Fibroblast of the conjunctiva (primary cell): Measurements from ENCODE around the gene NUP98.

Experiments
- DNase-seq: peaks from one replicate; pipeline ENCODE4 v3.0.0-alpha.2; 2010; ENCODE audit warnings: low read depth

Gene NUP98

DNA sequence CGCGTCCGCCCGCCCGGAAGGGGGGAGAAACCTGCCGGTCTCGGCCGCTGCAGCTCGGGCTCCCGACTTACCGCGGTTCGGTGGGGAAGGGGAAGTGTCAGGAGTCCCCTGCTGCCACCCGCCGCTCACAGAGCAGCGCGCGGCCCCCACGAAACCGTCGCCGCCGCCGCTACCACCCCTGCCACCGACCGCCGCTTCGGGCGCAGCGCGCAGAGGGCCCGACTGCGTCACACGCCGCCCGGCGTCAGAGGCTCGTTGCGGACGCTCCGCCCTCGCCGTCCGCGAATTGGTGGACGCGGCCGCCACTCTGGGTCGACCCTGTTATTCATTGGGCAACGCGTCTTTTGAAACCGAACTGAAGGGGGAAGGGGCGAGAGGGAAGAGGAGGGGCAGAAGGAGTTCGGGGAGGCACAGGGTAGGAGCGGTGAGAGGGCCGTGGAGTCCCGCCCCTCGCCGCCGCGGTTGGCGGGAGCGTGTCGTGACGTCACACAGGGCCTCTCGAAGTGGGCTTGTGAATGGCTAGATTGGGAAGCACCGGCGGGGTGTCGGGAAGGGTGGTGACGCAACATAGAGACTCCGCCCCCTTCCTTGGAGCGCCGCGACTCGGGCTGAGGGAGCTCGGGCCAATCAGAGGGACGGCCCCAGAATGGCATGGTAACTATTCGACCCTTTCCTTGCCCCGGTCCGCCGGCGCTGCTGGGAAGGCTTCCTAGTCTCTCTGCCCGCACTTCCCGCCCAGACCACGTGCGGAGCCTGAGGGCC lies at the start of gene NUP98:
Gene NUP98, minus strand, starts transcription at position 226 of the 762 bp plus-strand sequence. CDS start 15,437 bp downstream, outside the sequence.
- DNase-seq = peak; percentile 100

DNA sequence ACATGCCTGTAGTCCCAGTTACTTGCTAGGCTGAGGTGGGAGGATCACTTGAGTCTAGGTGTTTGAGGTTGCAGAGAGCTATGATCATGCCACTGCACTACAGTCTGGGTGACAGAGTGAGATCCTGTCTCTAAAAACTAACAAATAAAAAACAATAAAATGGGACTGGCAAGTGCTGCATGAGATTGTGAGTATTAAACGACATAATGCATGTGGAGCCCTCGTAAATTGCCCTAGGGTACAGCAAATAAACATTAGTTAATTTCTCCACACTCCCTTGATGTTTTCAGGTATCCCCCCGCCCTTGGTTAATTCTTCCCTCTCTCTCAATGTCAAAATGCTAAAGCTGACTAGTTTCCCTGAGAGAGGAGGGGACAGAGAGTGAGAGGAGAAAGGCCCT lies 48.3 kb upstream of the NUP98 start:
- no peak for DNase-seq

GRCh38 chr11:3845246-3845645 lies 47.9 kb upstream of the NUP98 start:
- no peak for DNase-seq

DNA sequence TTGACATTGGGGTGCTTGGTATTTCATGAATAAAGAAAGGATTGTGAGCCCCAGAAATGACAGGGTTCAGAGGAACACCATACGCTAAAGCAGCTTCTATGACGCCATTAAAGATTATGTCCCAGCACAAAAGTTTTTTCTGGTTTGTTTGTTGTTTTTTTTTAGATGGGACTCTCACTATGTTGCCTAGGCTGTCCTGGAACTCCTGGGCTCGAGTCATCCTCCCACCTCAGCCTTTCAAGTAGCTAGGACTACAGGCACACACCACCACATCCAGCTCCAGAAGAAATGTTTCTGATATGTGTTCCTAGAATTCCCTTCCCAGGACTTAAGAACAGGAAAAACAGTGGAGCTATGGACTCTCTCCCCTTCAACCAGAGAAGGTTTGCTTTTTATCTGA lies 46.0 kb upstream of the NUP98 start:
- no peak for DNase-seq

GRCh38 chr11:3841426-3842350 lies 44.3 kb upstream of the NUP98 start:
- peak; percentile 75 for DNase-seq

GRCh38 chr11:3840870-3841425 lies 43.6 kb upstream of the NUP98 start, which contains the start of gene RHOG:
Gene RHOG, minus strand, starts transcription at chr11:3840959. Its CDS starts 12,821 bp downstream, at chr11:3828138.
- peak; percentile 77 for DNase-seq

DNA sequence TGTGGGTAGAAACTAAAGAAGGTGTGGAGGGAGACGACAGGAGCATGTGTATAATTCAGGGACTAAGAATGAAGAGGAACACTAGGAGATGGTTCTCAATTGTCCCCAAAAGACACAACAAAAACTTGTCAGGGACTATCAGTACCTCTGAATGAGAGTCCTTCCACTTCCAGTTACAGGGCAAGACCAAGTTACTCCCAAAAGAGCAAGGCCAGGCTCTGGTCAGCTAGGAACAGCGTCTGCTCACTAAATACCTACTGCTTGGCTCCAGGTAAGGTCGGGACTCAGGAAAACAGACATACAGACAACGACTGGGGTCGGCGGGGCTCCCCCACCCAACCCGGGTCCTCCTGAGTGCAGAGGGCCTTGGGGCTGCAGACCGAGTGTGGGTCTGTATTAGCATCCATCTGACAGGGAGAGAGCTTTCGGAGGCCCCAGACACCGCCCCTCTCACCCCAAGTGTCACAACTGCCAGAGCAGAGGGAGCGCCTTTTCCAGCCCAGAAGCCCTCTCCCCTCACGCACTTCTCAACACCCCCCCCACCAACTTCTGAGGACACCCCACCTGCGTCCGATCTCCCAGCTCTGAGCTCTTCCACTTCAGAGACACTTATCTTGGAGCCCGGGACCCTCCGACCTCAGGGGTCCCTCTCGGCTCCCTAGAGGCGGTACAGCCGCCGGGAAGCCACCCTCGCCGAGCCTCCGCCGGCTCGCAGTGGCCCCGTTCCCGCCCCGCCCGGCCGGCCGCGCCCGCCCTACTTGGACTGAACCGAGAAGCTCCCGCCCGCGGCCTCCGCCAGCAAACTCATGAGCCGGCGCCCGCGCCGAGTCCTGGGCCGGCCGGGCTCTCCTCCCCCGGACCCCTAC lies 42.9 kb upstream of the NUP98 start:
- no peak for DNase-seq

GRCh38 chr11:3838504-3838903 lies 41.1 kb upstream of the NUP98 start:
- no peak for DNase-seq

DNA sequence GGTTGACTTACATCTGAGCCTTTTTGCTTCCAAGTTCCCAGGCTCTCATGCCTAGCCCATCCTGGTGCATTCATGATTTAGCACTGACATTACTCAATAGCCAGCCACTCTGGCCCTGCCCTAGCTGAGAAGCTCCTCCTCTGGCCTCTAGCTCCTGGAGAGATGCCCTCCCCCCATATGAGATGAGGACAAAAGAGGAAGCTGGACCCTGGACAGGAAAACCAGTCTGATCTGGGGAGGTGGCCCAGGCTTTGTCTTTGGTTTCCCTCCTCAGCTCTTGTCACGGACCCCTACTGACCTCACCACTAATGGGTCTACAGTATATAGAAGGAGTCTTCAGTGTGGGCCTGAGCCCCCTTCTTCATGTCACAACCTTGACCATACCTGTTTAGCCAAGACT lies 40.4 kb upstream of the NUP98 start:
- no peak for DNase-seq

- no peak for DNase-seq
These were observed 39.5 kb upstream of the NUP98 start for GRCh38 chr11:3836903-3837302.

- no peak for DNase-seq
These were observed 38.4 kb upstream of the NUP98 start for GRCh38 chr11:3835751-3836150.

DNA sequence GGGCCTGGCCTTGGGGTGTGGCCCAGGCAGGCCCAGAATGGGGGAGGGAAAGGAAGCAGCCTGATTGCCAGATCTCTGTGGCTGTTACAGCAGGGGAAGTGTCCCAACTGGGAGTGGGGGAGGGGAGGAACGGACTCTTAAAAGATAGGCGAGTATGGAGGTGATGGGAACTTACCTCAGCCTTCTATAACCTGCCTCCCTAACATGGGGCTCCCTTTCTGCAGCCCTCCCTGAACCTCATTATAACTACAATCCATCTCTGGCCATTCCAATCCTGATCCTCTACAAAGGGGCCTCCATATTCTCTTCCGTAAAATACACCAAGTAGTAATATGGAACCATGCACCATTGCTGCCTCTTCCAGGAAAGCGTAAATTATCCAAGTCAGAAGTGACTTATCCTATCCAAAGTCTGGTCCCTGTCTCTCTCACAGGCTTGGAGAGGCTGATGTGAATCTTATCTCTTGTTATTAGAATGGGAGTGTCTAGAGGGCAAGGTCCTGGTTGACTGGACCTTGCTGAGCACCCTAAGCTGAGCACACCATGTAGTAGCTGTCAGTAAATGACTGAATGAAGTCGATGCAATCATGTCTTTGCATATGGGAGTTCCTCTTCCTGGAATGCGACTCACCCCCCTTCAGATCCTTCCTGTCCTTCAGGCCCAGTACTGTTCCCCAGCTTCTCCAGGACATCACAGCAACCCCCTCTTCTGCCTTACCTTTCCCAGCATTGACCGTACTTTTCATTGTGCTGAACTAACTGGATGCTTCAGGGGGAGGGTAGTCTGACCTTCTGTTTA lies 37.5 kb upstream of the NUP98 start:
- DNase-seq = no peak

GRCh38 chr11:3834349-3834663 lies 37.0 kb upstream of the NUP98 start:
- DNase-seq = no peak

- no peak for DNase-seq
These were observed 36.1 kb upstream of the NUP98 start for GRCh38 chr11:3833449-3833848.

DNA sequence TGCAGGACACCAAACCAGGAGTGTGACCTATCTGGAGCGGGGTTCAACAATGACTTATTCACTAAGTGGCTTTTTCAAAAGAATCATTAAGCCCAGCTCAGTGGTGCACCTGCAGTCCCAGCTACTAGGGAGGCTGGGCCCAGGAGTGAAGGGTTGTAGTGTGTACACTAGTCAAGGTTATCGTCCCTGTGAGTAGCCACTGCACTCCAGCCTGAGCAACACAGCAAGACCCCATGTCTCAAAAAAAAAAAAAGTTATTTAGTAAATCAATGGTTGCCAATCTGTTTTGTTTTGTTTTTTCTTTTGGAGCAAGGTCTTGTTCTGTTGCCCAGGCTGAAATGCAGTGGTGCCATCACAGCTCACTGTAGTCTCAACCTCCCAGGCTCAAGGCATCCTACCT lies 35.5 kb upstream of the NUP98 start:
- no peak for DNase-seq

DNA sequence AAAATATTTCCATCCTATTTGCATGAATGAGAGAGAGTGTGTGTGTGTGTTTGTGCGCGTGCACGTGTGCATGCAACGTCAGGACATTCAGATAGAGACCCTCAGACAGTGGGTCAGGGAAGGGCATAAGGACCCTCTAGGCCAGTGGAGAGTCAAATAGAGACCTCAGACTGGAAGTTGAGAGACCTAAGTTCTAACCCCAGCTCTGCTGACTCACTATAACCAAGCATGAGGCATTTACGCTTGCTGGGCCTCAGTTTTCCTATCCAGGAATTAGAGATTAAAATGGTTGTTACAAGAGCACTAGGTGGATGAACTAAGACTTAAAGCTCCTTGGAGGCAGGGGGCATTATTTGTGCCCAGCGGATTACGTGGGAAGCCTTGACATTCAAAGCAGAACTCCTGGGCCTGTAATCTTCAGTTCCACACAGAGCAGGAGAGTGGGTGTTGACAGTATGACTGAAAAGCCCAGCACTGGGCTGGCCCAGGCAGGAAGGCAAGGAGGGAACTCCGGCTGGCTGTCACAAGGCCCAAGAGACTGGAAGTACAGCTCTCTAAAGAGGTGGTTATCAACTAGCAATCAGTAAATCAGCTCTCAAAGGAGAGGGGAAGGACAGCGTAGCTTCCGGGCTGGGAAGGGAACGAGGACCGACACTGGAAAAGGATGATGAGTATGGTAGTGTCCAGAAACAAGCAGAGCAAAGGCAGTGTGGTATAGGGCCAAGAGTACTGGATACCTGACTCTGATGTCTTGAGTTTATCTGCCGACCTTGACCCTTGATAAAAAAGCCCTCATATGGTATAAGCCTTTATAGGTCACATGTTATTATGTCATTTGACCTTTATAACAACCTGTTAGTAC lies 34.3 kb upstream of the NUP98 start:
- no peak for DNase-seq

DNA sequence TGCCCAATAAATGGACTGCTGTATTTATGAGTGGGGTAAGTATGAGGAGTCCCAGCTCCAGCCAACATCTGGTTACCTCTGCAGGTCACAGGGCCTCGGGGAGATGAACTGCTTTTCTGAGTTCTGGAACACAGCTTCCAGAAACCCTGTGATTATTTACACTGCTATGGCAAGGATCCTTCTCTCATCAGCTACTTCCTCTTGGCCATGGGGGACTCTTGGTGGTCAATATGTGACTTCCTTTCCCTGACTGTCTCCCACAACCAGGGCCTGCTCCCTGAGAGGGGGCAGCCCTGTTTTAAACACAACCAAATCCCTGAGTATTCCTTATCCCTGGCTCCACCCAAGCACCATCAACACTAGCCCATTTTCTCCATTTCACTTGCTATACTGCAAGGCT lies 33.4 kb upstream of the NUP98 start:
- no peak for DNase-seq

DNA sequence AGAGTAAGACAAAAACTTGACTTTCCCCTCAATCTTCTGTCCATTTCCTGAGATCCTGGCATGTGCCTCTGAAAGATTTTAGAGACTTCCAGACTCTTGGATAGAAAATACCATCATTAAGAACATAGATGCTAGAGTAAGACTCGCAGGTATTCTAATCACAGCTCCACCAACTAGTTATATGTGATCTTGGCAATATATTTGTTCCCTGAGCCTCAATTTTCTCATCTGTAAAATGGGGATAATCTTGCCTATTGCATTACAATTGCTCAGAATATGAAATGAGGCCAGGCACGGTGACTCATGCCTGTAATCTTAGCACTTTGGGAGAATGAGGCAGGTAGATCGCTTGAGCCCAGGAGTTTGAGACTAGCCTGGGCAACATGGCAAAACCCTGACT lies 32.7 kb upstream of the NUP98 start:
- DNase-seq = no peak

- DNase-seq = no peak
These were observed 30.3 kb upstream of the NUP98 start for GRCh38 chr11:3827434-3828186.
